HG03571 (cell line): ENCODE data around the gene TPBG.

Source experiments
- ATAC-seq: cut with Tn5 transposase; IDR thresholded peaks from one replicate; pipeline ENCODE4 v1.9.1; 2021; ENCODE audit not compliant: unreplicated experiment

The TPBG gene, protein sequence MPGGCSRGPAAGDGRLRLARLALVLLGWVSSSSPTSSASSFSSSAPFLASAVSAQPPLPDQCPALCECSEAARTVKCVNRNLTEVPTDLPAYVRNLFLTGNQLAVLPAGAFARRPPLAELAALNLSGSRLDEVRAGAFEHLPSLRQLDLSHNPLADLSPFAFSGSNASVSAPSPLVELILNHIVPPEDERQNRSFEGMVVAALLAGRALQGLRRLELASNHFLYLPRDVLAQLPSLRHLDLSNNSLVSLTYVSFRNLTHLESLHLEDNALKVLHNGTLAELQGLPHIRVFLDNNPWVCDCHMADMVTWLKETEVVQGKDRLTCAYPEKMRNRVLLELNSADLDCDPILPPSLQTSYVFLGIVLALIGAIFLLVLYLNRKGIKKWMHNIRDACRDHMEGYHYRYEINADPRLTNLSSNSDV

GRCh38 chr6:82363428-82364086 is at the start of gene TPBG:
Gene TPBG, plus strand, starts transcription at chr6:82363817. Its CDS starts 1,145 bp downstream, at chr6:82364962.
- ATAC-seq = peak; percentile 50

GRCh38 chr6:82322386-82322785 is 41.2 kb upstream of the TPBG start:
- ATAC-seq = no peak

- no peak for ATAC-seq
Measured at GRCh38 chr6:82329766-82330165, 33.9 kb upstream of the TPBG start.

- ATAC-seq = no peak
Measured at GRCh38 chr6:82330171-82330804, 33.3 kb upstream of the TPBG start.

- ATAC-seq = no peak
Measured at GRCh38 chr6:82331031-82331773, 32.4 kb upstream of the TPBG start.

DNA sequence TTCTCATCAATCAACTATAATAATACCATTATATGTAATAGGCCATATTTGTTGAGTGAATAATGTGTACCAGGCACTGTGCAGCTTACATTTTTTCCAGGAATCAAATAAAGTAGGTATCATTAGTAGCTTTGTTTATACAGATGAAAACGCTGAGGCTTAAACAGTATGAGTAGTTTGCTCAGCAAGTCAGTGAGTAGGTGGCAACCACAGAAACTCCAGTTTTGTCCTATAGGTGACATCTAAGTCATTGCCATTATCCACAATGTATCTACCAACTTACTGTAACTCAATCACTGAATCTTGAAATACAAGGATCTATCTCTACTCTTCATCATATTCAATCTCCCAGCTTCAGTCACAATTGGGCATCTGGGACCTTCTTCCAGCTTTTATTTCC is 29.8 kb upstream of the TPBG start:
- ATAC-seq = no peak

DNA sequence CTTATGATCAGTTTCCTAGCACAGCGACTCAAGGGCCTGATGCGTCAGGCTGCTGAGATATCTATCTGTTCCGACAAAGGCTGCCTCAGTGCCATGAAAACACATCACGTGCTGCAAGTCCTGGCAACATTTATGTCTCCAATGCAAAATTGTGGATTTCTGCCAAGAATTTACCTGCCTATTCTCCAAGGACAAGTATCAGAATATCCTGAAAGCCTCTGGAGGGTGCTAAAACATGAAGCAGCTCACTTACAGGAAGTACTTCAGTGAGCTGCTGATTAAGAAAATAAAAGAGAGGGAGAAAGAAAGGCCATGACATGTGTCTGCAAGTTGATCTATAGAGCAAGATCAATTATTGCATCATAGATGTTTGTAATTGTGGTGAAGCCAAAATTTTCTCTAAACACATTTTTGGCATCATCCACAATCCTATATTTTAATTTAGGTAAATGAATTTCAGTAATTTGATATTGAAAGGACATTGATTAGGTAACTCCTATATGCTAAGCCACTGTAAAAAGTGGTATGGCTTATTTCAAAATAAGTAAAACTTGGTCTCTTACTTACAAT is 25.8 kb upstream of the TPBG start:
- no peak for ATAC-seq

DNA sequence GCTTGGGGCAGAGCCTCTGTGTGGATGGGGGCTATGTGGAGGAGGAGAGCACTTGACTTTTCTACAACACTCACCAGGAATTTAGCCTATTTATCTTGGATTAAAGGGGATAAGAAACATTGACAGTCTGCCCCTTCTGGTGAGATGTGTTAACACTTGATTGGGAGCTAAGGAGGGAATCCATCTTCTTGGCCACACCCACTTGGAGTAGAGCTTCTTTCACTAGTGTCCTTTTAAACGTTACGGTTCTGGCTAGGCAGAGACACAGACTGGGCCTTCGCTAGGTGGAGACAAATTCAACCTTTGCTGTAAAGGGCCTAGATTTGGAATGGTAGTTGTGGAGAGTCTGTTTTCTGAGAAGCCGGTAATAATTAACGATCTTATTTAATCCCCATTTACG is 15.5 kb upstream of the TPBG start:
- ATAC-seq = no peak

GRCh38 chr6:82353848-82354247 is 9.8 kb upstream of the TPBG start:
- ATAC-seq = no peak

GRCh38 chr6:82360552-82360951 is 3.1 kb upstream of the TPBG start:
- no peak for ATAC-seq

DNA sequence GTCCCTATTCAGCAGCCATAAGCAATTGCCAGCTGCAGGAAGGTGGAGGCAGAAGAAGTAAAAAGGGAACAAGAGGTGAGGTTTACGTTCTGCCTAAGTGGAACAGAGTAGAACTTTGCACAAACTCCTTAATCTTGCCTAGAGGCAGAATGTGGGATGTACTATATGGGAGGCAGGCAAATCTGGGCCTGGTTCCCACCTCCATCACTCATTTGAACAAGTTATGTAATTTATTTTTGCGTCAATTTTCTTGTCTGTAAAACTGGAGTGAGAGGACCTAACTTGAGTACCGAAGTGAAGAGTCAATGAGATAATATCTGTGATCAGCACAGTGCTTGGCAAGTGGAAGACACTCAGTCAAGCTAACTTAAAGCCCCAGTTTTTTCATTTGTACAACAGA is 2.0 kb upstream of the TPBG start:
- ATAC-seq = no peak

- no peak for ATAC-seq
Measured at GRCh38 chr6:82362144-82362543, 1.5 kb upstream of the TPBG start.

DNA sequence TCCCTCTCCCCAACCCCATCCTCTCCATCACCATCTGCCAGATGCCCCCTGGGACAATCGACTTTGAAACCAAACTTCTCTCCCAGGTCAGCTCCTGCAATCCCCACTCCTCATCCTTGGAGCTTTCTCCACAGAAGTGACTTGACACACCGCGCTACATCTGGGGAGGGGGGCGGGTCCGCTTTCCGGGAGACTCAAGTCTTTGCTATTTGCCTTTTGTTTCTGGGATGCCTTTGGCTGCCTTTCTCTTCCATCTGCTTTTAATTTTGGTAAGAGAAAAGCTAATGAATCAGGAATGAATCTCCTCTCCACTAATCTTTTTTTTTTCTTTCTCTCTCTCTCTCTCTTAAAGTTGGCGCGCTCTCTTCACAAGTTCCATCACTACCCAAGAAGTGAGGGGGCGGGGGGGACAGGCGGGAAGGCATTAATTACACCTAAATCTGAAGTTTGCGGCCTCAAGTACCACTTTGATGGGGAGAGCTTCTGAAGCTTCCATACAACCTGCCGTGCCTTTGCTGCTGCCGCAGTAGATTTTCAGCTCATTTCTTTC is 664 bp upstream of the TPBG start:
- ATAC-seq = no peak

DNA sequence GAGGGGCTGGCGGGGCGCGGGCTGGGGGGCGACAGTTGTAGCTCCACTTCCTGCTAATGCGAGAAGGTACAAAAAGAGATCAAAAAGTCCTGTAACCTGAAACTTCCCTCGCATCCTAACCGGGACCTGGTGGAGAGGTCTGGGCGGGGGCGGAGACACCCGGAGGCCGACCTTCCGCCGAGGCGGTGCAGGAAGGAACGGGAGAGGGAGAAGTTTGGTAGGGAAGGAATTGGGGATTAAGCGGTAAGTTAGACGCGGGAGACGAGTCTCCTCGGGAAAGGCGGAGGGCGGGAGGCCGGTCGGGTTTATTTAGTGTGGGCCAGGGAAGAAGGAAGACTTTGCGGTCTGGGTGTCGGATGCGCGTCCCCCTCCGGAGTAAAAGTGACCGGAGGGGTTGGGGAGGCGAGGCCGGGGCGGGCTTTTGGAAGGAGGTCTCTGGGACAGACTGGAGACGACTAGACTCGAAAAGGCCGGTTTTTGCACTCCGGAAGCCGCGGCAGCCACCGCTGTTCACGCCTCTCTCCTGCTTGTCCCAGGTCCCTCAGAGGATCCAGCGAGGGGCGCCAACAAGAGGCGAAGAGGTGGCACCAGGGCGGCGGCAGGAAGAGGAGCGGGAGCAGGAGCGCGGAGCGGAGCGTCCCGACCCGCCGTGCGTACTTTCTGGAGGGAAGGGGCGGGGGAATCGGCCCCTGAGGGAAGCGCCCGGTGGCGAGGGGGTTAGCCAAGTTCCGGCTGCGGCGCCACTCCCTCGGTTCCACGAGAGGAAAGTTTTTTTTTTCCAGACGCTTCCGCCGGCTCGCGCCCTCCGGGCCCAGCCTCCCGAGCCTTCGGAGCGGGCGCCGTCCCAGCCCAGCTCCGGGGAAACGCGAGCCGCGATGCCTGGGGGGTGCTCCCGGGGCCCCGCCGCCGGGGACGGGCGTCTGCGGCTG is 734 bp downstream of the TPBG start:
- peak; percentile 11 for ATAC-seq

- ATAC-seq = no peak
Measured at GRCh38 chr6:82365016-82365795, 1.6 kb downstream of the TPBG start.

GRCh38 chr6:82367704-82368103 is 4.1 kb downstream of the TPBG start:
- no peak for ATAC-seq

GRCh38 chr6:82370788-82371187 is 7.2 kb downstream of the TPBG start:
- no peak for ATAC-seq

DNA sequence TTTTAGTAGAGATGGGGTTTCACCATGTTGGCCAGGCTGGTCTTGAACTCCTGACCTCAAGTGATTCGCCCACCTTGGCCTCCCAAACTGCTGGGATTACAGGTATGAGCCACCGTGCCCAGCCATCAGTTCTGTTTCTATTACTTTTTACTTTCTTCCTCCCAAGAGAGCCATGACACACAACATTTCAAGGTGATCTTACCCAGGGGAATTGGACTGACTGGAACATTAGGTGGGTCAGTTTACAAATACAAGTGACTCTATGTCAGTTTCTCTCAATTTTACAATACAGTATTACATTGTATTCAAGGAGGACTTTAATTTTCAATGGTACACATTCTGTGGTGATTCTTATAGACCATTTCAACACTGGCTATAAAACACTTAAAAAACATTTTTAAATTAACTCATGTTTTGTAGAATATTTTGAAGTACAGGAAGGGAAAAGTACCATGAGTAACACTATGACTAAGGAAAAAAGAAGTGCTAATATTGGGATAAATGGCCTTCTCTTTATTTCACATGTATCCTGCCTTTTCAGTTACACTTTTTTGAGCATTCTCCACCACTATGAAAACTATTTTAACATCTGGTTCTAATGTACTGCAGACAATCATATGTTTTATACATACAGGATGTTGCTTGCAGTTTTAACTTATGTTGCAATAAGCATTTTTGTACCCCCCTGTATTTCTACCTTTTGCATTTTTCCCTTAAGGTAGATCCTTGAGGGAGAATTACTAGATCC is 8.4 kb downstream of the TPBG start:
- no peak for ATAC-seq
